Occipital lobe (tissue), 2 donors: ENCODE measurements around the gene FGGY. TPM values are rescaled to one million over a fixed set of nuclear protein-coding genes. Genes with fewer than 3 reads are reported as not detected.

Source experiments
- DNase-seq: peaks from one replicate; lab custom pipeline; 2025; lab: John Stamatoyannopoulos, UW
- total RNA-seq: library from RNA; depleted of rRNA; stranded (reverse); fragments of >200 nt; gene quantifications from one replicate; pipeline ENCODE4 v1.2.3, GENCODE V29; 2014

Gene FGGY
- total RNA-seq, 1 donor from 2014 or later, result 24.2 TPM

DNA sequence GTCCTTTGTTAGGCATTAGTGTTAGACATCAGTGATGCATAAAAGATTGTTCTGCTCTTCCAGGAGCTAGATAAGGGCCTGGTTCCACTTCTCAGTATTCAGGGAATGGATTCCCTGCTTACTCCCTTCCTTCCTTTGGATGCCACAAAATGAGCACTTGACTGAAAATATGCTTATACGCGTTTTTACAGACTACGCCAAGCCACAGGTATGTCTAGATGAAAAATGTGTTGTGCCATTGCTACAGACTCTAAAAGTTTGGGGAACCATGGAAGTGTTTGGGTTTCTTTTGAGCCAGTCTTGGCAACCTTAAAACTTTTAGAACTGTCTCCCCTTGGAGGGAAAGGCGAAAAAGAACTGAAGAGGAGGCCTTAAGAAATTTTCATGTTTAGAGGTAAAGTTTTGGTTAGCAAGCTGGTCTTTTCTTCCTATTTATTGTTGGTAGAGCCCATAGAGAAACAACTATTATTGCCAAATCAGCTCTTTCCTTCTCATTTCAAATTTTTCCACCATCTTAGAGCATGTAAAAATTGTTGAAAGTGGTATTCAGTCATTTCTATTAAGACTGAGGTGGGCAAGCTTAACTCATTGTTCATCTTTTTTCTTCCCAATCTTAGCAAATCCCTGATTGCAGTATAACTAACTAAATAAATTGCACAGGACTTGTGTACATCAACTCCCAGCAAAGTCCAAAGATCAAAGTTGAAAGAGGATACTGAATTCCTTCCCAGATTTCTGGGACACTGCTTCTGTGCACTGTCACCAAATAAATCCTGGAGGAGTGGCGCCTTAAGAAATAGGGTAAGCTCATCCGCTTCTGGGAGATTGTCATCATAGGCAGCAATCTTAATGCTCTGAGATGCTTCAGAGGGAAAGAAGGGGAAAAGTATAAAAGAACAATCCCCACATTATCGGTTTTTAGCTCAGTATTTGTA, 18.9 kb downstream of the FGGY start:
- DNase-seq, result no peak

DNA sequence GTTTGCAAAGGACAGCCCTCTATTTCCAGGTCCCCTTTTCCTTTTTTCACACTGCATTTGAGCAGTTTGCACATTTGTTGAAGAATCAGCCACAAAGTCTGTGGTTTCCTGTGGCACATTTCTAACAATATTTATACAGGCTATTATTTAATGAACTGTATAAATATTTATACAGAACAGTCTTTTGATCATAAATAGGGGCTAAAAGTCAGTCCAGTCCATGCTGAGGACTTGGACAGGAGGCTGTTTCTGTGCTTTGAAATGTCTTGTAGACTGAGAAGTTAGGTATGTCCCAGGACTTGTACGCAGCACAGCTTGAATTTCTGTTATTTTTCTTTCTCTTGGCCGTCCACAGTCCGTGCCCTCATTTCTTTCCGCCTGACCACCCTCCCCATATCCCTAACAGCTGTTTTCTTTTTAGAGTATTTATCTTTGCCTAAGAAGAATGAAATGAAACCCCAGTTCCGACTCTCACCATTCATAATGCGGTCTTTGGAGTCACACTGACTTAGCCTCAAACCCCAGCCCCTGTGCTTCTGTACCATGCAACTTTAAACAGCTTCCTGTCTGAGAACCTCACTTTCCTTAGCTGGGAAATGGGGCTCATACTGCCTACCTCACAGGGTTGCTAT, 19.7 kb downstream of the FGGY start:
- no peak for DNase-seq

DNA sequence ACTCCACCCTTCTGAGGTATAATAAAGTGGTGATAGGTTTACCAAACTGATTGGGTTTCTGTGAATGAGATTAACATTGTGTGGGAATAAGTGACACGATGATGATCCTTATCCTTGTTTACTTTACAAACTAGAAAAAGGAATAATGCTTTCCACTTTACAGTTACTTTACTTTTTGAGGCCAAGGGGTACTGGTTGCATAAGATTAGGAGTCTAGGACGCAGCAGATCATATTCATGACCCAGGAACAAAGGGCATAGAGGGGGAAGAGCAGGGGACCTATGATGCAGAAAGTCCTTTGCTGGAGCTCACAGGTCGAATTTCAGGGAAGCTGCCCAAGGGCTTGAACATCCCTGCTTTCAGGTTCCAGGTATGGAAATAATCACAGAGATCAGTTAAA, 20.4 kb downstream of the FGGY start:
- no peak for DNase-seq

DNA sequence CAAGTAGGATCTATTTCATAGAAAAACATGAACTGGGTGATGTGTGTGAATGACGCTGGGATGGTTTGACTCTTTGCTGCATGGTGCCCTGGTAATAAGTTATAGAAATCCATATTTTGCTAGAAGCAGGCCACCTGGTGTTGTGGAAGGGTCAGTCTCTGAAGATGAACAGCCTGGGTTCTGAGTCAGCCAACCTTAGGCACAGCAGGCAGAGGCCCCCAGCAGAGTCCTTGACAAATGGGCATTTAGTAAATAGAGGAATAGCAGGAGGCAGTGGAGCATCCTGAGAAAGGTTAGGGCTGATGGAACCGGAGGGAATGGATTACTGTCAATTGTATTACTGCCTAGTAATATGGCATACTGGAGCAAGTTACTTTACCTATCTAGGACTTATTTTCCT, 20.9 kb downstream of the FGGY start:
- no peak for DNase-seq

DNA sequence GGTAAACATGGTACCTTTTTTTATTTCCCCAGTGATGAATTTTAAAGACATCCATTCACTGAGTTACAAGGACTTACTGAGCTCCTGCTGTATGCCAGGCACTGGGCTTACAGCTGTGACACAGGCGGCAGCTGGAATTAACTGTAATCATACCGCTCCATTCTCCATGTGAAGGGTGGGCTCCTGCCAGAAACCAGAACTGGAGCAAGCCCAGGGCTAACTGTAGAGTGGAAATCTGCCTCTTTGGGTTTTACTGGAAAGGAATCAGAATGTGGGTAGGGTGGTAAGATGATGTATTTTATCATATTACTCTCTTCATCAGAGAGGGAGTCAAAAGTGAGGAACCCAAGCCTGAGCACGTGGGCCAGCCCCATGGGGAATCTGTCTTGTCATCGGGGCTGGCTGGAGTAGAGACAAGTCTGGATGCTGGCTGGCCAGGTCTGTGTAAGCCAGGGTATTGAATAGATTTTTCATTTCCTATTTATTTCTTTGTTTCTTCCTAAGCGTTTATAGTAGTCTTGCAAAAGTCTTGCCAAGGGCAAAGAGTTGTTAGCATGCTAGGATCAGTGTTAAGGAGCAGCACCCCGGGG, 21.5 kb downstream of the FGGY start:
- DNase-seq, result no peak

DNA sequence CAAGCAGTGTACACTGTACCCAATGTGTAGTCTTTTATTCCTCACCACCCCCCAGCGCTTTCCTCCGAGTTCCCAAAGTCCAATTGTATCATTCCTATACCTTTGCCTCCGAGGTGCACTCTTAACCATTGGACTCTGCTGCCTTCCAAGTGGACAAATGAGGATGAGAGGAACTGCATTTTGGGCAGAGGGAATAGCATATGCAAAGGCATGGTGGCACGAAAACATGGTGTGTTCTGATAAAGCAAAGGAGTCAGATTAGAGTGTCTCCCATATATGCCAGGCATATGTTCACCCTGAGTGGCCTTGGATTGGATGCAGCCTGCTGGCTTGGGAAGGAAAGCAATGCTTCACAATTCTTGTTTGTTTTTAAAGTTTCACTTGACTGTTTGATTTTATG, 25.5 kb downstream of the FGGY start:
- no peak for DNase-seq

DNA sequence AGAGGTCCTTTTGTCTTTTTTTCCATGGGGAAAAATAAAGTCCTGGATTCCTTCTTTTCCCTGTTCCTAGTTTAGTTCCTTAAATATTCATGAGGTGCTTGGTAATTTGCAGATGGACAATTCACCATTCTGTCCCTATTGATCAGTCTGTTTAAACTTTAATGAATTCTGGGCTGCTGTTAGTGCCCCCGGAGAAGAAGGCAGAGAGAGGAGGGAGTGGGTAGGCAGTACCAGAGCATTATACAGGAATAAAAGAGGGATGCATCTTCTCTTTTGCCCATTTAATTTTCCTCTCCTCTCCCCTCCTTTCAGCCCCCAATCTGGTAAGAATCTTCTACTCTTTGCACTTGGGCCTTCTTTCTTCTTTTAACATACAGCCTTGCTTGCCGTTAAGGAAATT, 25.9 kb downstream of the FGGY start:
- no peak for DNase-seq

DNA sequence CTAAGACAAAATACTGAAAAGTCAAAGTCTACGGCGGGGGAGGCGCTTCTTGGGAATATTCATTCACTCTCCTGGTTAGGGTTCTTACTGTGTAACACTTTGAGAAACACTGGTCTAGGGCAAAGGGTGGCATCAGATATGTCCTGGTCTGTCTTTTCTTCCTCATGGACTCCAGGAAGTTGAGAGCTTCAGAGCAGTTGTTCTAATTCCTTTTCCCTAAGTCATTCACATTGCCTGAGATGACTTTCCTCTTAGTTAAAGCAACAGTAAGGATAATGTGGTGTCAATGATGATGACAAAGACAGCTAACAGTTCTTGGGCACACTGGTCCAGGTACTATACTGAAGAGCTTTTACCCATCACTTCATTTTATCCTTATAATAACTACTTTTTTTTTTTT, 27.0 kb downstream of the FGGY start:
- no peak for DNase-seq

DNA sequence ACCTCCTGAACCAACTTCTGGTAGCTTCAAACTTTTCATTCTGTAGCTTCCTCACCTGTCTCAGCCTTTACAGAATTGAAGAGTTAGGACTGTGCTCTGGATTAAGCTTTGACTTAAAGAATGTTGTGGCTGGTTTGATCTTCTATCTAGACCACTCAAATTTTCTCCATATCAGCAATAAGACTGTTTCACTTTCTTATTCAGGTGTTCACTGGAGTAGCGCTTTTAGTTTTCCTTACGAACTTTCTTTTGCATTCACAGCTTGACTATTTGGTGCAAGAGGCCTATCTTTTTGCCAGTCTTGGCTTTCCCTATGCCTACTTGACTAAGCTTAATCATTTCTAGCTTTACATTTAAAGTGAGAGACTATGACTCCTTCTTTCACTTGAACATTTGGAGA, 31.5 kb downstream of the FGGY start:
- DNase-seq, result no peak

DNA sequence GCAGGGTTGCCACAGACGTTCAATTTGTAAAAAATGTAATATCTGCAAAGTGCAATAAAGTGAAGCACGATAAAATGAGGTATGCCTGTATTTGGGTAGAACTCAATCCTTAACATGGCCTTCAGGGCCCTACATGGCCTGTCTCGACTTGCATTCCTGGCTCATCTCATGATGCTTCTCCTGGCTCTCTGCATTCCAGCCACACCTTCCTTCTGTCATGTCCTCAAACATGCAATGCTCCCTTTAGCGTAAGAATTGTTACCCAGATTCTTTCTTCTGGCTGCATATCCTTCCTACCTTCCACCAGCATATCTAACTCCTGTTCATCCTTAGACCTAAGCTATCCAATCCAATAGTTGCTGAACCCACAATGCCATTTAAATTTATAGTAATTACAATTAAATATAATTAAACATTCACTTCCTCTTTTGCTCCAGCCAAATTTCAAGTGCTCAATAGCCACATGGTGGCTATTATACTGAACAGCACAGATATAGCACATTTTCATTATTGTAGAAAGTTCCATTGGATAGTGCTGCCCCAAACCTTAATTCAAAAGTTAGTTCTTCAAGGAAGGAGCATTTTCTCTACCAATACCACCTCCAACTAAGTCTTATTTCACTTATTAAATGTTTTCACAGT, 32.6 kb downstream of the FGGY start:
- no peak for DNase-seq

DNA sequence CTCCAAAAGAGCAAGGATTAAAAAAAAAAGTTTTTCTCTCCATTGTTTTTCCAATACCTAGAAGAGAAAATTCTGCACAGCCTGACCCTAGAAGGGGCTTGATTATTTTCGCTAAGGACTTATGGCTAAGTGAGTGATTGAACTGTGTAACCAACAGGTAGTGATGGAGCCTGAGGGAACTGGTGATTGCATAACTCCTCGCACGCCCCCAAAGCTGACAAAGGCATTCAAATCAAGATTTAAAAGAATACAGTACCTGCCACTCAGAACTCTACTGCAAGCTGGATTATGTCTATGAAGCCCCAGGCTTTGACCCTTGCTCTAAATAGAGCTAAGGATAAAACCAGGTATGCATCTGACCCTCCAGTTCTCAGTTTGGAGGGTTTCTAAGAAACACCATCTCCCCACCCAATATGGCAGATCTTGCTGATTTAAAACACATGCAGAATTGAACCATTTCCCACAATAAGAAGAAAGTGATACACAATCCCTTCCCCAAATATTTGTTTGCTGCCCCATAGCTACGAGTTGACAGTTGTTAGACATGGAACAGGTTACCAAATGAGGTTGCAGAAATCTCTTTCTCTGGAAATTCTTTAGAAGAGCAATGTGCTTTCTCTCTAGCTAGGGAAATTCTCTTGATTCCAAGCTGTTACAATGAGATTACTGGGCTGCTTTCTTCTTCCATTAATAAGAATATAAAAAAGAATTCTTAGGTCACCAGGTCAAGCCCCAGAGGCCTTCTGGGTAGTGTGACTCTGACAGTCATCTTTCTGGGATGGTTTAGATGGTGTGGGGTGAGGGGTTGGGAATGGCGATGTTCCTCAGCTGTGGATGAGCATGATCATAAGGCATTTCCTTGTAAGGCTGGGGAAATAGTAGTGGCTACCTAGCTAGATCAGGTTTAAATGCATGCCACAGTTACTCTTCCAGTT, 35.1 kb downstream of the FGGY start:
- DNase-seq, result no peak

DNA sequence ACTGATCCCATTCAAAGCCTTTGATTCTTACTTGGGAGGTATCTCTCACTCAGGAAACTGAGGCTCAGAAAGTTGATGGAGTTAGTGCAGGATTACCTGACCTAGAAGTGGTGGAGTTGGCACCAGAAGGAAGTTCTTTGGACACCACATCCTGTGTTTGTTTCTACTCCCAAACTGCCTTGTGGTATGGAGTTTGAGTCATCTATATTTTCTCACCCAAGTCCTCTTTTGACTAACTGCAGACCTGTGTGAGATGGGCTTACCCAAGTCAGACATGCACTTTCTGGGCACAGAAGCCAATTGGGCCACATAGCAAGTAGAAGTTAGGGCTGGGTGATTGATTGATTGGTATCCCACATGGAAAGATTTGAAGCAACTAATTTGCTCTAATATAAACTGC, 36.1 kb downstream of the FGGY start:
- DNase-seq, result no peak

DNA sequence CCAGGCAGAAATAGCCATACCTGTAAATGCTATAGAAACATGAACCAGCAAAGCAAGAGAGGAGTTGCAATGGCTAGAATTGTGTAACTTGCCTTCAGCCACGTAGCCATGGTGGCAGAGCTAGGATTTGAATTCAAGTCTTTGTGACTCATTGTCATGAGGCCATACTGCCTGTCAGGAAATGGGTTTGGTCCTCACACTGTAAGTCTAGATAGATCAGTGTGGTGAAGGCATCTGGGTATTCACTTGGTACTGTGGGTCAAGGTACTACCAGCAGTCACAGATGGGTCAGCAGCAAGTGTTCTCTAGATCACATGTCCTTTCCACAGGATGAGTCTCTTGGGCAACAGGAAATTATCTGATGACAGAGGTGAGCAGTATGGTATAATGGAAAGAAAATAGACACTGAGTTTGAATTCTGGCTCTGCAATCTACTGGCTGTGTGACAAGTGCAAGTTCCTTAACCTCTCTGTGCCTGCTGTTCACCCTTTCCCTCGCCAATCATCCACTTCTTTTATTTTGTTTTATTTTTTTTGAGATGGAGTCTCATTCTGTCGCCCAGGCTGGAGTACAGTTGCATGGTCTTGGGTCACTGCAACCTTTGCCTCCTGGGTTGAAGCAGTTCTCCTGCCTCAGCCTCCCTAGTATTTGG, 36.9 kb downstream of the FGGY start:
- DNase-seq, result no peak

DNA sequence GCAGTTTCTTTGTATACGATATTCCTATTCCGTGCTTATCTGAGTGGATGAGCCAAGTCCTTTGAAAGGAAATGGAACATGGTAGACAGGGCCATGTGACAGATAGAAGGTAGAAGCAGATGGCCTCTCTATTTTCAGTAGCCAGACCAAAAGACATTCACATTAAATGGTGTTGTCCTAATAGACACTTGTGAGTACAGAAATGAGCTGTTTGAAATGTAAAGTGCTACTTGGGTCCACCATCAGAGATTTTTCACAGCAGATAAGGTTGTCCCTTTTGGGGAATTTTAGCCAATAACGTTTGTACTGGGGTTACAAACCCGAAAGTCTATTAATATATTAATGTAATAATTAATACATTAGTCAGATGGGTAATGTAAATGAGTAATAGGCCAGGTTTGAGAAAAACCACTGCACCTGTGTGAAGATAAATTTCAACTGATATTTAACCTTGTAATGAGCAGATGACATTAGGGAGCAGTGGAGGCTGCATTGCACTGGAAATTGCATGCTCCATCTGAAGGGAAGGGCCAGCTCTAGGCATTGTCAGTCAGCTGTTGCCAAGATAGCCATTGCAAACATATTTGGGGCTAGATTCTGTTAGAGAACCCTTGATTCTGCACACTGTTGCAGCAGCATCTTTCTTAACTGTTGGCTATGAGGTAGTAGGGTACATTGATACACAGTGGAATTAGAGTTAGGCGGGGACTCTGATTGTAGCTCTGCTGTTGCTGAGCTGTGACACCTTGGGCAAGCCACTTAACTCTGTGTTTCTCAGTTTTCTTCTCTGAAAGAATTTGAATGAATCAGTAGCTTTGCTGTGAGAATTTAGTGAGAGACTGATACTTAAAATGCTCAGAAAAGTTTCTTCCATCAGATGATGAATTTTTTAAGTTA, 43.8 kb downstream of the FGGY start:
- no peak for DNase-seq

DNA sequence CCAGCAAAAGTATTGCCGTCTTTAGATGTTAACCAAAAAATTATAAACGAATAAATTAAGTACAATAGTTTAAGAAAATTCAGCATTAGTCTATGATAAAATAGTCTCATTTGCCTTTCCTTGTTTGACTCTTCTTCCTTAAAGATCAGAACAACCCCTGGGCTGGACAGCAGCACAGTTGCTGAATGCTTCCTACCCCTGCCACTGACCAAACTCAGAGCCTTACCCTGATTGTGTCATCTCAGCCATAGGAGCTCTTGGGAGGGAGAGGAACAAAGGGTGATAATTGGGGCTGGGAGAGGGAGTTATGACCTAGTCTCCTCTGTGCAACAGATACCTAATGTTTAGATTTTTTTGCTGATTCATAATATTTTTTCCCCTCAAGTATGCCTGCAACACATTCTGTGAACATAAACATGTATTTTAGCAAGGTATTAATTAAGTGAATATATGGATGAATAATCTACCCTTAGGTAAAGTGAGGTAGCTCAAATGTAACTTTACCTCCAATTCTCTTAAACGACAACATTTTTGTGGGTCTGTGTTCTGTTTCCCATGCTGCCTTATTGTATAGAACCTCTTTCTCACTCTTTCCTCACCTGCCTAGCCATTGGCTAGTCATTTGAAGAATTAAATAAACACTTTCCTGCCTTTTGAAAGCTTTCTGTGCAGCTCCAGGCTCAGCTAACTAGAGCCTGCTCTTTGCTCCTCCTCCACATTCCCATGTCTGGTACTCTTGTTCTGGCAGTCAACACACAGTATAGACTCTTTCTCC, 46.1 kb downstream of the FGGY start:
- DNase-seq, result no peak

DNA sequence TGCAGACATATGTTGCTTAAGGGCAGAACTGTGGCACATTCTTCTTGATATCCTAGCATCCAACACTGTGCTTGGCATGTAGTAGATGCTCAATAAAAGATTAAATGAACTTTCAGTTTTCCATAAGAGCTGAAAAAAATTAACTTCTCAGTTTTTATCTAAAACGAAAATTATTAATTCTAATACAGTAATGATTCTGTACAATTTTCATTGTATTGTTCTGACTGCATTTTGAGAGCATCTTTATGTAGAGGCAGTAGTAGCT, 46.6 kb downstream of the FGGY start:
- no peak for DNase-seq

DNA sequence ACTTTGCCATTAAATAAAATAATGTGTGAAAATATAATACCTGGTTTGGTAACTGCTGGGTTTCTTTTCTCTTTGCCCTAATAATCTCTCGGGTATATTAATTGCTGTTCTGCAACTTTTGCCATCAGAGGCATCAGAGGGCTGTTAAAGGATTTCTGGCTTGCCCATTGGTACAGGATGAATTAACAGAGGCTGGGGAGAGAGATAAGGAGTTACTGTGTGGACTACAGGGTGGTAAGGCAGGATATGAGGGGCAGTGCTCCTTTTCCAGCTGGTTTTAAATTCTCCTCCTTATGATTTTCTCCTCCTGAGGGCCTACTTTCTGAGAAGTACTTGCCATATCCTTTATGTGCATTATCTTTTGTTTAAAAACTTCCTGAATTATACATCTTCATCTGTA, 48.3 kb downstream of the FGGY start:
- DNase-seq, result no peak

DNA sequence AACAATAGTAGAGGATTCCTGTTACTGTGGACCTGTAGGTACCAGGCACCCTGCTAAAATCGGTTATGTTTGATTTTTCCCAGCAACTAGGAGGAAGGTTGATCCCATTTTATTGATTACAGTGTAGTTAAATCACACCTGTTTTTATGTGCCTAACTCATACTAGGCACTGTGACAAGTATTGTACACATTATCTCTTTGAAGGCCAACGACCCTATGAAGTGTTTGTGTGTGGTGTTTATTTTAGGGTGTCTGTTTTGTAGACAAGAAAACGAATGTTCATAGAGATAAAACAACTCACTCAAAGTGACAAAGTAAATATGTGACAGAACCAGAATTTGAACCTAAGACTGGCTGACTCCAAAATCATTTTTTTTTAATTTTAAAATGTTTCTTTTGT, 49.5 kb downstream of the FGGY start:
- DNase-seq, result no peak

DNA sequence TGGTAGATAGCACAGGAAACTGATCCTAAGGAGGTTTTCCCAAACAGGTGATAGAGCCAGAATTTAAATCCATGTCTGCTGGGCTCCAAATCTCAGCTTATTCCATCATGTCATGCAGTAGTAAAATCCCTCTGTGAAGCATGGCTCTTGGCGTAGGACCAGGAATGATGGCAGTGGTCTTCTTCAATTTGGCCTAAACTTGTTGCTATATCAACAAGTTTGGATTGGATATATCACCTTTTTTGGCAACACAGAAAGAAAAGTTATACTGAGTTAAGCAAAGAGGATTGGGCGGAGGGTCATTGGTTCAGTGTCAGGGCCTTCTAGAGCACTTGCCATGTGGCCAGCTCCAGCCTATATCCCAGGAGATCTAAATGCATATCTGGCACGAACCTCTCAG, 52.2 kb downstream of the FGGY start:
- no peak for DNase-seq
